HG03095 (cell line): ENCODE results near the gene SND1.

Source experiments
- ATAC-seq: cut with Tn5 transposase; IDR thresholded peaks from one replicate; pipeline ENCODE4 v1.9.1; 2021; ENCODE audit warnings: moderate library complexity; ENCODE audit not compliant: unreplicated experiment

The SND1 gene

GRCh38 chr7:127682140-127682539 lies 30.1 kb downstream of the SND1 start:
- ATAC-seq: no peak

- ATAC-seq: peak; percentile 82
Observed at GRCh38 chr7:127683776-127684681, 32.0 kb downstream of the SND1 start.

- ATAC-seq: no peak
Observed at GRCh38 chr7:127689194-127689772, 37.3 kb downstream of the SND1 start.

GRCh38 chr7:127690337-127690736 lies 38.3 kb downstream of the SND1 start:
- no peak for ATAC-seq

- no peak for ATAC-seq
Observed at GRCh38 chr7:127690806-127691205, 38.8 kb downstream of the SND1 start.

GRCh38 chr7:127692200-127692599 lies 40.2 kb downstream of the SND1 start:
- ATAC-seq: no peak

- no peak for ATAC-seq
Observed at GRCh38 chr7:127699853-127700252, 47.9 kb downstream of the SND1 start.

GRCh38 chr7:127702052-127702652 lies 50.2 kb downstream of the SND1 start:
- ATAC-seq: no peak

- ATAC-seq: no peak
Observed at GRCh38 chr7:127702938-127703337, 50.9 kb downstream of the SND1 start.

GRCh38 chr7:127704211-127704610 lies 52.2 kb downstream of the SND1 start:
- no peak for ATAC-seq

- no peak for ATAC-seq
Observed at GRCh38 chr7:127705461-127705959, 53.5 kb downstream of the SND1 start.

GRCh38 chr7:127706766-127707165 lies 54.8 kb downstream of the SND1 start:
- no peak for ATAC-seq

GRCh38 chr7:127708201-127708600 lies 56.2 kb downstream of the SND1 start:
- ATAC-seq: no peak

- ATAC-seq: no peak
Observed at GRCh38 chr7:127708788-127709187, 56.8 kb downstream of the SND1 start.

GRCh38 chr7:127710635-127711034 lies 58.6 kb downstream of the SND1 start:
- no peak for ATAC-seq

- ATAC-seq: no peak
Observed at GRCh38 chr7:127711872-127712271, 59.9 kb downstream of the SND1 start.

- no peak for ATAC-seq
Observed at GRCh38 chr7:127713006-127713405, 61.0 kb downstream of the SND1 start.

GRCh38 chr7:127713758-127714157 lies 61.8 kb downstream of the SND1 start:
- ATAC-seq: no peak

GRCh38 chr7:127715272-127715671 lies 63.3 kb downstream of the SND1 start:
- no peak for ATAC-seq

GRCh38 chr7:127715901-127716300 lies 63.9 kb downstream of the SND1 start:
- ATAC-seq: no peak

GRCh38 chr7:127717502-127718339 lies 65.7 kb downstream of the SND1 start:
- ATAC-seq: no peak
